Measurements from ENCODE around the gene RABGGTA. TPM values are rescaled to one million over a fixed set of nuclear protein-coding genes. Genes with fewer than 3 reads are reported as not detected.

RABGGTA gene
- total RNA-seq, 1 donor from 2014 or later: 38.4 TPM

DNA sequence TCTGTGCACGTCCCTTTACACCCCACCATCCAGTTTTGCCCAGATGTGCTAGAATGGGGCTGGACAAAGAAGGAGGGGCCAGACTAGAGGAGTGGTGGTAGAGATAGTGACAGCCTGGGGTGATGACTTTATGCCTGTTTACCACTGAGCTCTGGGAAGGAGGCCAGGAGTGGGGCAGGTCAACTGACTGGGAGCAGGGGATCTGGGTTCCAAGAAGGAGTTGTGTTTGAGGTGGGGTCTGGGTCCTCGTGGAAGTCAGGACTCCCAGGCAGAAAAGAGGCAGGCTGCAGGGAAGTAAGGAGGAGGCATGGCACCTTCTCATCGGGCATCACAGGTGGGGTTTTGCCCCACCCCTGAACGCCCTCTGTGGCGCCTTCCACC lies 38.9 kb upstream of the RABGGTA start:
- intact Hi-C loops (cut with micrococcal nuclease): no loop called here
- H3K9me3 Mint-ChIP-seq: no peaks in the 10 kb centered on the region
- no peak for DNase-seq (ENCODE audit: low spot score)
- H3K27ac Mint-ChIP-seq: peak overlapping the region; percentile 61
- H3K36me3 Mint-ChIP-seq (ENCODE audit: low read depth): peaks cover 66% of the 10 kb centered on the region
- peak overlapping the region; percentile 75 for H3K4me3 Mint-ChIP-seq (ENCODE audit: low read depth)
- H3K27me3 Mint-ChIP-seq (ENCODE audit: low read depth): no peaks in the 10 kb centered on the region
- peaks cover 52% of the 10 kb centered on the region for H3K4me1 Mint-ChIP-seq (ENCODE audit: low read depth)

DNA sequence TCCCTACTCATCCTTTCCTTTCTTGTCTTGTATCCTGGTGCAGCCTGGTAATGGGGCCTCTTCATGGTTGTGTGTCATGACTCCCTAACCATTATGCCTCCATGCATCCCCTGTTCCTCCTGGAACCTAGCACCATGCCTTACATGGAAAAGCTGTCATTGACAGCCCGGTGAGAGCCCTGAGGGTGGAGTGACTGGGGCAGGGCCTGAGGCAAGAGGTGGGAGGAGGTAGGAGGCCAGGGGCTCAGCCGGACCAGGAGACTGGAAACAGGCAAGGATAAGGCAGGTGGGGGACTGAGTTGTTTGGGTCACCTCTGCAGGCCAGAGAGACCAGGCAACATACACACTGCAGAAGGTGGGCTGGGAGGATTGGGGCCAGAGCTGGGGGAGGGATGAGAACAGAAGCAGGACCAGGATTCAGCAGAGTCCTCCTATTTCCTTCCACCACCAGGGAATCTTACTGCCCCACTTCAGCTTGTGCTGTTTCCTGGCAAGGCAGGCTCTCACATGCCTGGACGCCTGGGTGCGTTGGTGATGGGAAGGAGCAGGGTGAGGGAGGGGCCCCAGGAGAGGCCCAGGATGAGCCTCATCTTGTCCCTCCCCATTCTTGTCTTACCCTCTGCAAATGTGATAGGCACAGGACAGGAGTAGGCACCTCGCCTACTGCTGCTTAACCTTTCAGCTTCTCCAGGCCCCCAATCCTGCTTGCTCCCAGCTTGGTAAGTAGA lies 38.3 kb upstream of the RABGGTA start, which contains the start of gene LTB4R2:
Gene LTB4R2 (plus strand): TSS at position 603 of the 727 bp plus-strand sequence. CDS start 525 bp downstream, outside the sequence.
- Mint-ChIP-seq H3K4me1 (ENCODE audit: low read depth) (peaks cover 50% of the 10 kb centered on the region), H3K4me3 (ENCODE audit: low read depth) (peak within 1 kb of the TSS; percentile 75), H3K27me3 (ENCODE audit: low read depth) (no peaks in the 10 kb centered on the region), H3K36me3 (ENCODE audit: low read depth) (peaks cover 70% of the 10 kb centered on the region), H3K9me3 (no peaks in the 10 kb centered on the region), H3K27ac (peak within 1 kb of the TSS; percentile 61)
- intact Hi-C loops (cut with micrococcal nuclease): no loop called here
- DNase-seq (ENCODE audit: low spot score): no peak

DNA sequence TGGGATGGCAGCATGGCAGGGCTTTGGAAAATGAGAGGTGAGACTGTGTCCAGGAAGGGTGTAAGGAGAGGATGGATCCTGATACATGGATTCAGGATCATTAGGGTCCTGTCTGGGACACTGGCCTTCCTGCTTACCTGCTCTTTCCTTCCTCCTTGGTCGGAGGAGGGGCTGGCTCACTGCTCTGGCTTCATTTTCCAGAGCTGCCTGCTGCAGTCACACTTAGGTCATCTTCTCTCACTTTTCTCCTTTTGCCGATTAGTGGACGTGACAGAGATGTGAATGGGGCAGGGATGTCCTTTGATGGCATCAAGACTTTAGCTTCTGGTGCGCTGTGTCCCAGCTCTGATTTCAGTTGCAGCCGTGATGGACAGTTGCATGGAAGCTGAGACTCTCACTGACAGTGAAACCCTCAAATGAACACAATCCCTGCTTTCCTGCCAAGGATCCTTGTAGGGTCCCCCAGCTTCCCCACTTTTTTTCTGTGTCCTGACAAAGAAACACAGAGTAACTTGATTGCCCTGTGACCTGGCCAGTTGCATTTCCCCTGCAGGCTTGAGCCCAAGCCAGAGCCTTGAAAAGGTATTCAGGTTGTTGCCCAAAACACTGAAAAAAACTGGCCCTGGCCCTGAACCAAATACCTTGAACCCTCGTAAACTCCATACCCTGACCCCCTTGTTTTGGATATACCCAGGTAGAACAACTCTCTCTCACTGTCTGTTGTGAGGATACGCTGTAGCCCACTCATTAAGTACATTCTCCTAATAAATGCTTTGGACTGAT lies 37.1 kb upstream of the RABGGTA start:
- no peaks in the 10 kb centered on the region for H3K27me3 Mint-ChIP-seq (ENCODE audit: low read depth)
- no peak overlapping the region for H3K4me3 Mint-ChIP-seq (ENCODE audit: low read depth)
- peaks cover 73% of the 10 kb centered on the region for H3K36me3 Mint-ChIP-seq (ENCODE audit: low read depth)
- no peak for DNase-seq (ENCODE audit: low spot score)
- H3K4me1 Mint-ChIP-seq (ENCODE audit: low read depth): peaks cover 39% of the 10 kb centered on the region
- intact Hi-C loops (cut with micrococcal nuclease): no loop called here
- no peaks in the 10 kb centered on the region for H3K9me3 Mint-ChIP-seq
- peak overlapping the region; percentile 3 for H3K27ac Mint-ChIP-seq

DNA sequence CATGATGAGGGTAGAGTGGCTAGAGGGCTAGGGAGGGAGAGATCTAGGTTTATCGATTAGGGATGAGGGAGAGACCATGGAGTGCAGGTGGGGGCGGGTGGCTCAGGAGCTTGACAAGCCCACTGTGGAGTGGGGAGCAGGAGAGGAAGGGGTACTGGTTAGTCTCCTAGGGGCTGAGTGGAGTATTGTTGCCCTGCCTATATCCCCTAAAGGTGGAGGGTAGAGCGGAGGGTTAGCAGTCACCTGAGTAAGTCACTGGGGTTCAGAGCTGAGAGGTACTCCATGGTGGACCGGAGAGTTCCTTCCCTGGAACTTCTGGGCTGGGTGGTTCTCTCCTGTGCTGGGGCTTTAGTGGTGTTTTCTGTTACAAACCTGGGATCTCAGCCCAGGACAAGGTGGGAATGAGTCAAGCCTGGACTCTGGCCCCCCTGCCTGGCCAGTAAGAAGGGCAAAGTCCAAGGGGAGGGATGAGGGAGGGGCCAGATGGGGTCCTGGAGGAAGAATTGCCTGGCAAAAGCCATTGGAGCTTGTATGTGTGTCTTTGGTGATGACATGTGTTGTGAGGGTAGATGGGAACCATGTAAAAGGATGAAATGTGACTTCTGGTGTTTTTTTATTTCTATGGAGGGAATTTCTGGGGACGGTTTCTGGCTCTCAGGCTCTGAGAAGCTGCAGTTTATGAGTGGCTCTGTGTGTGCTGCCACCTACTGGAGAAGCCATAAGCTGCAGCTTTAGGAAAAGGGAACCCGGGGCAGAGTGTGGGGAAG lies 36.4 kb upstream of the RABGGTA start, which contains the start of gene CIDEB:
Gene CIDEB (minus strand): TSS at position 403 of the 767 bp plus-strand sequence. CDS start 119 bp downstream, at position 284.
- Mint-ChIP-seq H3K4me3 (ENCODE audit: low read depth) (no peak within 1 kb of the TSS), H3K9me3 (no peaks in the 10 kb centered on the region), H3K27ac (peak within 1 kb of the TSS; percentile 57), H3K36me3 (ENCODE audit: low read depth) (peaks cover 71% of the 10 kb centered on the region), H3K27me3 (ENCODE audit: low read depth) (no peaks in the 10 kb centered on the region), H3K4me1 (ENCODE audit: low read depth) (peaks cover 33% of the 10 kb centered on the region)
- intact Hi-C loops (cut with micrococcal nuclease): no loop called here
- DNase-seq (ENCODE audit: low spot score): peak; percentile 39

DNA sequence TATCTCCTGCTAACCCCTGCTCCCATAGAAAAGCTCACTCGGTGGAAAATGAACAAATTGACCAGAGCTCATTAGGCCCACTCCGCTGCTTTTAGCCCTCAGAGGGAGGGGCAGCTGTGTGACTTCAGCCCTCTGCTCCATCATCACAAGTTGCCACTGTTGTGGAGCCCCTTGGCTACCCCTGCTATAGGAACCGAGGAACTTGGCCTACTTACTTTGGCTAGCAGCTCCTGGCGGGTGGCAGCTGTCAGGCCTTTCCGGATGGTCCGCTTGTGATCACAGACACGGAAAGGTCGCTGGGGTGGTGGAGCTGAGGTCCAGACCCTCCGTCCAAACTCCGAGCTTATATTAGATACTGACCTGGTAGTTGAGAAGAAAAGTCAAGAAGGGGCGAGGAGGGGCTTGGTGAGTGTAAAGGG lies 35.8 kb upstream of the RABGGTA start:
- H3K4me3 Mint-ChIP-seq (ENCODE audit: low read depth): no peak overlapping the region
- H3K9me3 Mint-ChIP-seq: no peaks in the 10 kb centered on the region
- peaks cover 73% of the 10 kb centered on the region for H3K36me3 Mint-ChIP-seq (ENCODE audit: low read depth)
- DNase-seq (ENCODE audit: low spot score): no peak
- H3K27me3 Mint-ChIP-seq (ENCODE audit: low read depth): no peaks in the 10 kb centered on the region
- peak overlapping the region; percentile 57 for H3K27ac Mint-ChIP-seq
- intact Hi-C loops (cut with micrococcal nuclease): no loop called here
- H3K4me1 Mint-ChIP-seq (ENCODE audit: low read depth): peaks cover 27% of the 10 kb centered on the region

DNA sequence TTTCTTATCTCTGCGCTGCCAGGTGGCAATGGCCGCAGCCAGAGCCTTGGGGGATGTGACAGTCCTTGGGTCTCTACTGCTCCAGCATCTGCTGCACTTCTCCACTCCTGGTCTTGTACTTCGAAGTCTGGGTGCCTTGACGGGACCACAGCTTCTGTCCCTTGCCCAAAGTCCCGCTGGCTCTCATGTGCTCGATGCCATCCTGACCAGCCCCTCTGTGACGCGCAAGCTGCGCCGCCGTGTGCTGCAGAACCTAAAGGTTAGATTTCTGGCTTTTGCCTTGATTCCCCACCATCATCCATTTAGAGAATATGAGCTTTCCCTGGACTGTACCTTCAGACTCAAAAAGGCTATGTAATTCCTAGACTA lies 32.6 kb upstream of the RABGGTA start:
- Mint-ChIP-seq H3K27me3 (ENCODE audit: low read depth) (no peaks in the 10 kb centered on the region), H3K9me3 (no peaks in the 10 kb centered on the region), H3K36me3 (ENCODE audit: low read depth) (peaks cover 73% of the 10 kb centered on the region), H3K4me3 (ENCODE audit: low read depth) (no peak overlapping the region), H3K4me1 (ENCODE audit: low read depth) (peaks cover 21% of the 10 kb centered on the region), H3K27ac (no peak overlapping the region)
- no peak for DNase-seq (ENCODE audit: low spot score)
- intact Hi-C loops (cut with micrococcal nuclease): no loop called here

DNA sequence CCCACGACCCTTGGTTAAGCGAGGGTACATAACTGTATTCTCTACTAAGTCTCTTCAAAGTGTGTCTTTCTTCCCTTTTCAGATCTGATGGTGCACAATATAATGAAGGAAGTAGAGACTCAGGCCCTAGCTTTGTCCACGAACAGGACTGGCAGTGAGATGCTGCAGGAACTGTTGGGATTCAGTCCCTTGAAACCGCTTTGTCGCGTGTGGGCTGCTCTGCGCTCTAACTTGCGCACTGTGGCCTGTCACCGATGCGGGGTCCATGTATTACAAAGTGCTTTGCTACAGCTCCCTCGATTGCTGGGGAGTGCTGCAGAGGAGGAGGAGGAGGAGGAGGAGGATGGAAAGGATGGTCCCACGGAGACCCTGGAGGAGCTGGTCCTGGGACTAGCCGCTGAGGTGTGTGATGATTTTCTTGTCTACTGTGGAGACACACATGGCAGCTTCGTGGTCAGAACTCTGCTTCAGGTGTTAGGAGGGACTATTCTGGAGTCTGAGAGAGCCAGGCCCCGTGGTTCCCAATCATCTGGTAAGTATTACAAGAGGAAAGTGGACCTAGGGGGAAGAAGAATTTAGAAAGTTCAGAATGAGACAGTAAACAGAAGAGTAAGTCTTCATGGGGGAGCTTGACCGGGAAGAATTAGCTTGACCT lies 29.1 kb upstream of the RABGGTA start:
- H3K9me3 Mint-ChIP-seq: no peaks in the 10 kb centered on the region
- H3K4me3 Mint-ChIP-seq (ENCODE audit: low read depth): peak overlapping the region; percentile 90
- peak overlapping the region; percentile 73 for H3K27ac Mint-ChIP-seq
- H3K4me1 Mint-ChIP-seq (ENCODE audit: low read depth): peaks cover 33% of the 10 kb centered on the region
- peaks cover 50% of the 10 kb centered on the region for H3K36me3 Mint-ChIP-seq (ENCODE audit: low read depth)
- DNase-seq (ENCODE audit: low spot score): no peak
- intact Hi-C loops (cut with micrococcal nuclease): no loop called here
- H3K27me3 Mint-ChIP-seq (ENCODE audit: low read depth): no peaks in the 10 kb centered on the region

DNA sequence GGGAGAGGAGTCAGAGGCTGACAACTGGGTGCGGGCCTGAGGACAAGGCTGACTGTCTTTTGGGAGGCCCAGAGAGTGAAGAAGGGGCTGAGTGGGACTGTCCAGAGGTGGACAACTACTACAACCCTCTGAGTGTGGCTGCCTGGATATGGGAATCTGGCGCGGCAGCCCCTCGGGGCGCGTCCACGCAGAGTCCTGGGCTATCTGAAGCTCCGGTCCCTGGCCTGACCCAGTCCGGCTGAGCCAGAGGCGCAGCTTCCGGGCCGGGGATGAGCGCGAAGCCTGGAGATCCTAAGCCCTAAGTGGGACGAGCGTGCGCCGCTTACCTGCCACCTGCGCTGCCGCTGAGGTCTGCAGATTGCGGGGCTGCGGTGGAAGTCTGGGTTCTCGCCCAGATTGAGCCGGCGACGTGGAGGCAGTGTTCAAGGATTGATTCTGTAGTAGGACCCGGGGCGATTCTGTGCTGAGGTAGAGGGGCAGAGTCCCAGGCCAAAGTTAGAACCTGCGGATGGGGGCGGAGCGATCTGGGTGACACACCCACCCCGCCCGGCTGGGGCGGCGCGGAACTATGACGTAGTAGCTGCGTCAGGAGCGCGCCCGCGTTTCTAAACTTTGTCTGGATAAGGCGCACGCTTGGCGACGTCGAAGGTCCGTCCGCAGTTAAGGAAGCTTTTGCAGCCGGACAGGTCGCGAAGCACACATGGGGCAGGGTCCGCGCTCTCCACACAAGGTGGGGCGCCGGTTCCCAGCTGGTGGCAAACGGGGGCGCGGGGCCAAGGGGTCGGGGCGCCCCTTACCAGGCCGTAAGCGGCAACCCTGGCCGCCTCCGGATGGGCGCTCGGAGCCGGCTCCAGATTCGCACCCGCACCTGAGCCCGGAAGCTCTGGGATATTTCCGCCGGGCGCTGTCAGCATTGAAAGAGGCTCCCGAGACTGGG lies 28.1 kb upstream of the RABGGTA start, which contains the start of the genes DHRS1 and NOP9:
Gene DHRS1 (minus strand): TSS at position 526 of the 937 bp plus-strand sequence. CDS start 674 bp downstream, outside the sequence.
Gene NOP9 (plus strand): TSS at position 596 of the 937 bp plus-strand sequence. CDS start 105 bp downstream, at position 701.
- Mint-ChIP-seq H3K27ac (peak within 1 kb of the TSS; percentile 88), H3K4me3 (ENCODE audit: low read depth) (peak within 1 kb of the TSS; percentile 90), H3K27me3 (ENCODE audit: low read depth) (no peaks in the 10 kb centered on the region), H3K9me3 (no peaks in the 10 kb centered on the region), H3K36me3 (ENCODE audit: low read depth) (peaks cover 44% of the 10 kb centered on the region), H3K4me1 (ENCODE audit: low read depth) (peaks cover 33% of the 10 kb centered on the region)
- intact Hi-C loops (cut with micrococcal nuclease): loop anchor here (1.0 to 5.0 kb wide), 3 partner anchors 28 to 287 kb away; partner anchors contain the start of genes MDP1 and RABGGTA
- peak; percentile 89 for DNase-seq (ENCODE audit: low spot score)

DNA sequence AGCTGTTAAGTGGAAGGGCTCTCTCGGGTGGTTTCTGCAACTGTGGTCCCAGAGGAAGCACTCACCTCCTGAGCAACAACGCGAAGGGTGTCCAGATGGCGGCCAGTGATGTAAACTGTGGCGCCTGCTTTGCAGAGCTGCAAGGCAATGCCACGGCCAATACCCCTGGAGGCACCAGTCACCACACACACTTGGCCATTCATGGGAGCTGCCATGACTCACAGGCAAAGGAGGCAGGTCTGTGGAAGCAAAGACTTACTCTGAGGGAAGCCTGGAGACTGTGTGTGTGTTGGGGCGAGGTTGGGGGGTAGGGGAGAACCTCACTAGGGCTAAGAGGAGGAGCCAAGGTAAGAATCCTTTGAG lies 27.5 kb upstream of the RABGGTA start:
- no peak for DNase-seq (ENCODE audit: low spot score)
- H3K36me3 Mint-ChIP-seq (ENCODE audit: low read depth): peaks cover 38% of the 10 kb centered on the region
- no peaks in the 10 kb centered on the region for H3K27me3 Mint-ChIP-seq (ENCODE audit: low read depth)
- intact Hi-C loops (cut with micrococcal nuclease): loop anchor here (1.0 to 5.0 kb wide), 3 partner anchors 28 to 287 kb away; partner anchors contain the start of genes MDP1 and RABGGTA
- H3K4me3 Mint-ChIP-seq (ENCODE audit: low read depth): peak overlapping the region; percentile 90
- no peaks in the 10 kb centered on the region for H3K9me3 Mint-ChIP-seq
- peaks cover 33% of the 10 kb centered on the region for H3K4me1 Mint-ChIP-seq (ENCODE audit: low read depth)
- H3K27ac Mint-ChIP-seq: peak overlapping the region; percentile 88

DNA sequence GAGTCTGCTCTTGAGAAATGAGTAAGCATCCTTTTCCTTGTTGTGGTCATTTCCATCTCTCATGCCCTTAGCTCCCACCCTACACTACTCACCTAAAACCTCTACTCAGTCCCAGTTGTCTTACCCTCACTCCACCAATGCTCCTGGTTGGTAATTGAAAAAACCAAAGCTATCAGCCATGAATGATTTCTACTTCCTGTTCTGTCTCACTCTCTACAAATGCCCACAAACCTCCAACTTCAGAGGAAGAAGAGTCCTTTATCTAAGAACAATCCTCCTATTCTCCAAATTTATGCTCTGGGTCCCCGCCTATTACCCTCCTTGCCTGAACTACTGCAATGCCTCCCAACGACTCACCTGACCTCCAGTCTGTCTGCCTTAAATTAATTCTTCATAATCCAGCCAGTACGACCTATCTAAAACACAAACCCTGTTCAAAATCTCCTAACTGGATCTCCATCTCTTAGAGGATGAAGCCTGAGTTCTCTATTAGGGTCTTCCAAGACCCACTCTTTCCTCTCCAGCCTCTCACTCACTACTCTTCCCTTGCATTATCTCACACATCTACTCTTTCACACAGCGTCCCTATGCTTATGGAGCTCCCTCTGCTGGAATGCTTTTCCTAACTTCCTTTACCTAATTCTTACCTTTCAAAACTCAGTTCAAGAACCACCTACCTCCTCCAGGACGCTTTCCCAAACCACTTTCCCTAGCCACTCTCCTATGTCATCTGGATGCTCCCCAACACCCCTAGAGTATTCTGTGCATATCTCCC lies 26.0 kb upstream of the RABGGTA start:
- H3K4me1 Mint-ChIP-seq (ENCODE audit: low read depth): peaks cover 35% of the 10 kb centered on the region
- H3K9me3 Mint-ChIP-seq: no peaks in the 10 kb centered on the region
- peak overlapping the region; percentile 4 for H3K4me3 Mint-ChIP-seq (ENCODE audit: low read depth)
- peaks cover 34% of the 10 kb centered on the region for H3K36me3 Mint-ChIP-seq (ENCODE audit: low read depth)
- H3K27me3 Mint-ChIP-seq (ENCODE audit: low read depth): no peaks in the 10 kb centered on the region
- intact Hi-C loops (cut with micrococcal nuclease): loop anchor here (1.0 to 5.0 kb wide), 4 partner anchors 8 to 285 kb away; no protein-coding TSS in a partner anchor
- no peak for DNase-seq (ENCODE audit: low spot score)
- peak overlapping the region; percentile 54 for H3K27ac Mint-ChIP-seq

All from activated T-helper 2 cell treated with anti-CD3 and anti-CD28 coated beads, Interferon-gamma antibody, Interleukin-2, Interleukin-4, amounts not matched to agents 10 μg/mL and 5 μg/mL and 100 μg/mL, durations not matched to agents 14 hours and 24 hours and 36 hours (primary cell).